GDM1 (cell line): ENCODE data around the gene RSPH9.
"Not testable (repeated sequence)": the region's sequence is repeated elsewhere in the genome, so short reads cannot be mapped to it uniquely, and the experiment has no call there.

Experiments
- DNase-seq: peaks from one replicate; lab custom pipeline; 2025; lab: John Stamatoyannopoulos, UW

RSPH9 gene

GRCh38 chr6:43629104-43629504 is 15.7 kb upstream of the RSPH9 start, which contains the start of gene GTPBP2:
GTPBP2 (minus strand) TSS chr6:43629264; CDS start chr6:43629162, 102 bp downstream.
- peak; percentile 97 for DNase-seq

DNA sequence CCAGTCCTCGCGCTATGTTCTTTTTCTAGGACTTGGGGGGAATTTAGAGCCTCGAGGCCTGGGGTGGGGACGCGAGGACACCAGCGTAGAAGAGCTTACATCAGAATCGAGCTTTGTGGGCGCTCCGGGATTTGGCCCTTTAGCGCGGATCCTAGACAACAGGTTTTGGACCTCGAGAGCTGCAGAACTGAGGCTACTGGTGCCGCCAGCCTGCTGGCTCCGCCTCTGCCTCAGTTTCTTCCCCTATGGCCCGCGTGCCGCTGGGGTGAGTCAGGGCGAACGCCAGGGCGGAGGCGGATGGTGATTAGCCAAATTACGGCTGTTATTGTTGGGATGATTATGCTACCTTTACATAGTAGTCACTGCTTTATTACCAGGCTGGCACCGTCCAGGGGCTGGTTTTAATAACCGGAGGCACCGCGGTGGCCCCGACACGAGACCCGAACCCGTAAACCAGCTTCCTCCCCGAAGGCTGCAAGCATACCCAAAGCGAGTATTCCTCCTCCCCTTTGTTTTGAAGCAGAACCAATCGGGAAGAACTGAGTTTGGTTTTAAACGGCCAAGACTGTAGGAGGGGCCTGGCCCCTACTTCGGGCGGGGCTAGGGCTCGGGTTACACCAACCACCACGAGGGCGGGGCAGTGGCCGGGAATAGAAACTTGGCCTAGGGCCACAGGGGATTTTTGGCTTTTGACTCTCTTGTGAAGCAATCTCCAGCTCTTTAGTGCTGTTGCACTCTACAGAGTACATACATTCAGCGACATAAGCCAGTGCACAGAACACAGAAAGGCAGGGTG is 15.1 kb upstream of the RSPH9 start:
- DNase-seq = peak; percentile 91

GRCh38 chr6:43630980-43631619 is 13.7 kb upstream of the RSPH9 start:
- no peak for DNase-seq

DNA sequence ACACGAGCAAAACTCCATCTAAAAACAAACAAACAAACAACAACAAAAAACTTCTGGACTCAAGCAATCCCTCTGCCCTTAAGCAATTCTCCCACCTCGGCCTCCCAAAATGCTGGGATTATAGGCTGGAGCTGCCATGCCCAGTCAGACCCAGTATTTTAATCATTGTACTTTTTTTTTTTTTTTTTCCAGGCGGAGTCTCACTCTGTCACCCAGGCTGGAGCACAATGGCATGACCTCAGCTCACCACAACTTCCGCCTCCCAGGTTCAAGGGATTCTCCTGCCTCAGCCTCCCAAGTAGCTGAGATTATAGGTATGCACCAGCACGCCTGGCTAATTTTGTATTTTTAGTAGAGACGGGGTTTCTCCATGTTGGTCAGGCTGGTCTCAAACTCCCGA is 11.8 kb upstream of the RSPH9 start:
- not testable (repeated sequence) for DNase-seq

GRCh38 chr6:43634702-43635303 is 10.0 kb upstream of the RSPH9 start:
- no peak for DNase-seq

GRCh38 chr6:43635387-43636307 is 9.2 kb upstream of the RSPH9 start, which contains the start of gene MAD2L1BP:
MAD2L1BP (plus strand) TSS chr6:43635840; CDS start chr6:43635876, 36 bp downstream.
- peak; percentile 75 for DNase-seq

- DNase-seq = no peak
These were observed 8.6 kb upstream of the RSPH9 start for GRCh38 chr6:43636308-43636659.

GRCh38 chr6:43639984-43640800 is 4.6 kb upstream of the RSPH9 start:
- DNase-seq = peak; percentile 37

- no peak for DNase-seq
These were observed 753 bp downstream of the RSPH9 start for GRCh38 chr6:43645613-43645964.

DNA sequence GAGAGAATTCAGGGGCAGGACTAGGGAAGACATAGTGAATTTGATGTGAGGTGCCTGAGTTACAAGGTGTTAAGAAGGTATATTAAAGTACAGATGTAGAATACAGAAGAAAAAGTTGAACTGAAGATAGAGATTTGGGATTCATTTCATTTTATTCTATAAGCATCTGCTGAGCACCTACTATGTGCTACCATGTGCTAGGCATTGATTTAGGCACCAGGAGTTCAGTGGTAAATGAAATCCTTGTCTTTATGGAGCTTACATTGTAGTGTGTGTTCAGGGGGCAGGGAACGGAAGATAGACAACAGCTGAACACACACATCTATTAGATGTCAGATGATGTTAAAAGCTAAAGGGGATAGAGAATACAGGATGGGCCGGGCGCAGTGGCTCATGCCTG is 2.8 kb downstream of the RSPH9 start:
- DNase-seq = no peak

DNA sequence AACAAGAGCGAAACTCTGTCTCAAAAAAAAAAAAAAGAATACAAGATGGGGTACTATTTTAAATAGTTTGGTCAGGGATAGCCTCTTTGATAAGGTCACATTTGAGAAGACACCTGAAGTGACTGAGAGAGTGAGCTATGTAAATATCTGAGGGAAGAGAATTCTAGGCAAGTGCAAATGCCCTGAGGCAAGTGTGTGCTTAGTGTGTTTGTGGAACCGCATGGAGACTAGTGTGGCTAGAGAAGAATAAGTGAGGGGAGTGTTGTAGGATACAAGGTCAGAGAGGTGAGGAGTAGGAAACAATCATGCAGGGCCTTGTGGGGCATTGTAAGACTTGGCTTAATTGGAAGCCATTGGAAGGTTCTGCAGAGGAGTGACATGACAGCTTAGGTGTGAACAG is 3.4 kb downstream of the RSPH9 start:
- DNase-seq = no peak

- DNase-seq = not testable (repeated sequence)
These were observed 8.0 kb downstream of the RSPH9 start for GRCh38 chr6:43652822-43653221.

DNA sequence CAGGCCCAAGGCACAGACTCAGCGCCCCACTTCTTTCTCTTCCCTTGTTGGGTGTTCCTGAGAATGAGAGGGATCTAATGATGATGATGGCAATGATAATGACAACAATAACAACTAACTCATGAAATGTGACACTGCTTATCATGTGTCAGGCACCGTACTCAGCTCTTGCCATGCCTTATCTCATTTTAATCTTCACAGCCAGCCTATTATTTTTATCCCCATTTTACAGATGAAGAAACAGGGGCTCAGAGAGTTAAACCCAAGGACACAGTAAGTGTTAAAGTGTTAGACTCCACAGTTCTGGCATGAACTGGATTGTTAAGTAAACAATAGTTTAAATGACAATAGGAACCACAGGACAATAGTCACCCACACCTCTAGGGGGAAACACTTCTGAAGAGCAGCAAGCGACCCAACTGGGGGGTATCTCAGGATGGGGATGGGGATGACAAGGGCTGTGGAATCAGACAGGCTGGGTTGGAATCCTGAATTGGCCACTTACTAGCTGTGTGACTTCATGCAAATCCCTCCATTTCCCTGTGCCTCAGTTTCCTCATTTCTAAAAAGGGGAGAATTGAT is 12.5 kb downstream of the RSPH9 start:
- no peak for DNase-seq

GRCh38 chr6:43658161-43658560 is 13.3 kb downstream of the RSPH9 start:
- DNase-seq = no peak

- not testable (repeated sequence) for DNase-seq
These were observed 18.1 kb downstream of the RSPH9 start for GRCh38 chr6:43662948-43663347.

DNA sequence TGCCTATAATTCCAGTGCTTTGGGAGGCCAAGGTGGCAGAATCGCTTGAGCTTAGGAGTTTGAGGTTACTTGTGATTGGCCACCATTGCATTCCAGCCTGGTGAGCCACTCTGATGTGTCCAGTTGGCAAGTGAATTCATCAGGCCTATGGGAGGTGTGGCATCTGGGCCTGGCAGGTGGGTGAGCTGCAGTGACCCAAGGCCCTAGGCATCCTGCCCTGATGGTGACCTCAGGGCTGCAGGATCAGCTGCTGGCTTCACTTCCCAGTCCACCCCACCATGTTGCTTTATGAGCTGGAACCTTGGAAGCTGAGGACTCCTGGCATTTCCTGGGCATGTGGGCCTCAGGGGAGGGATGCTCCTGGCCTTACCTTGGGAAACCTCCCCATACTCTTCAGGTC is 20.5 kb downstream of the RSPH9 start:
- no peak for DNase-seq

DNA sequence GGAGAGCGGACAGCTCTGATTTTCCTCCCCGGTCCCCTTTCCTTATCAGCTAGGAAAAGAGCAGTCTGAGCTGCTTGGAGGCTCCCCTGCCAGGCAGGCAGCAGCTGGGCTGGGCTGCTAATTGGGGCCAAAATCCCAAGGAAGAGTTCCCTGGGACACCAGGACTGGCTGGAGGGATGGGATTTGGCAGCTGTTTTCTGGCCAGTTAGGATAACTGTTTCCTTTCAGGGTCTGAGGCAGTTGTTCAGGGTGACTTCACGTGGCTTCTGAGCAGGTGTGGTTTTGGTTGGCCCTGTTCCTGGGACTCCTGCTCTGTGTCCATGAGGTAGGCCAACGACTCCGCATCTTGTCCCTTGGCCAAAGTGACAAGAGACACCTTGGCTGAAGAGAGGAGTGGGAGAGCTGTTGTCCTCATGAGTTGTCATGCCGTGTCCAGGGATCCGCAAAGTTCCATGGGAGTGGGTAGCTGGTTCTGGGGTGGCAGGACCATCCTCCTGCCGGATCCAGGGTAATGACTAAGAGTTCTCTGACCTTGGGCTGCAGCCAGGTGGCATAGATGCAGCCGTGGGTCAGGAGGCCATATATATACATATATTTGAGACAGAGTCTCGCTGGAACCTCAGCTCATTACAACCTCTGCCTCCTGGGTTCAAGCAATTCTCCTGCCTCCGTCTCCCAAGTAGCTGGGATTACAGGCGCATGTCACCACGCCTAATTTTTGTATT is 21.5 kb downstream of the RSPH9 start:
- no peak for DNase-seq

- peak; percentile 59 for DNase-seq
These were observed 22.7 kb downstream of the RSPH9 start for GRCh38 chr6:43667245-43668150.
